Left lung (tissue), 10 donors: Measurements from ENCODE around the gene SLC9C1. TPM values are rescaled to one million over a fixed set of nuclear protein-coding genes. Genes with fewer than 3 reads are reported as not detected.

ENCODE experiments used
- ATAC-seq: fragments of 200-7000 bp; cut with Tn5 transposase; one replicate; pipeline ENCODE4 v1.9.1; 2020; ENCODE audit warnings: moderate library complexity
- DNase-seq, 4 donors: peaks; one replicate each; pipeline ENCODE4 v3.0.0-alpha.2; 2013 to 2020
- H3K27ac ChIP-seq, 2 donors: fragments of 200-600 bp; sonication (generic) in 1 of 2; one replicate each; pipeline versions ENCODE4 v1.5.0 to v1.8.0; 2020 to 2021
- H3K27me3 ChIP-seq, 2 donors: fragments of 200-600 bp; sonication (generic) in 1 of 2; one replicate each; pipeline versions ENCODE4 v1.5.0 to v1.8.0; 2020 to 2021
- H3K36me3 ChIP-seq, 2 donors: fragments of 200-600 bp; sonication (generic) in 1 of 2; one replicate each; pipeline versions ENCODE4 v1.5.0 to v1.8.0; 2020 to 2021
- H3K4me1 ChIP-seq, 2 donors: fragments of 200-600 bp; one replicate each; pipeline ENCODE4 v1.8.0; 2021
- H3K4me3 ChIP-seq, 2 donors: fragments of 200-600 bp; sonication (generic) in 1 of 2; one replicate each; pipeline versions ENCODE4 v1.5.0 to v1.8.0; 2020 to 2021; ENCODE audit warnings: mild to moderate bottlenecking in 1 of 2
- H3K9me3 ChIP-seq, 2 donors: fragments of 200-600 bp; sonication (generic) in 1 of 2; one replicate each; pipeline versions ENCODE4 v1.5.0 to v1.8.0; 2020 to 2021
- CTCF ChIP-seq, 2 donors: fragments of 200-600 bp; sonication (generic) in 1 of 2; IDR thresholded peaks; one replicate each; pipeline versions ENCODE4 v1.5.0 to v1.8.0; 2021; ENCODE audit warnings: antibody characterized with exemption in 2 of 2
- intact Hi-C, 2 donors: fragments of 100-400 bp; cut with DNase I; formaldehyde crosslinking; loops; one replicate each; pipeline versions ENCODE4 v1.11.2 to v1.14.2; 2022
- polyA plus RNA-seq, 6 donors: library from polyadenylated mRNA; unstranded; fragments of 120-200 nt; gene quantifications; one replicate each; pipeline ENCODE4 v1.2.1, GENCODE V29; 2013; ENCODE audit not compliant: insufficient read length in 6 of 6
- total RNA-seq, 2 donors: library from RNA; stranded (reverse); fragmentation: NEBNext Ultra II Directional; extraction: Animal tissue kit (Norgen Biotek cat#: 25700); gene quantifications; one replicate each; pipeline ENCODE4 v1.2.1, GENCODE V29; 2021
- donor health status: DM: no; HTN: yes; CAD: no.
- donor health status: DM: no; HTN: no; CAD: no.

The SLC9C1 gene
- total and polyA plus RNA-seq, 8 donors, result 0.20 to 1.3 (median 0.61) TPM; not detected in 1

GRCh38 chr3:112127522-112128494 lies 166.2 kb downstream of the SLC9C1 start:
- H3K4me3 ChIP-seq, result no peak overlapping the region
- peaks cover 0 to 7% of the 10 kb centered on the region in 2 donors for H3K4me1 ChIP-seq
- intact Hi-C loops, result no loop called here
- H3K27me3 ChIP-seq, result no peaks in the 10 kb centered on the region
- TF ChIP-seq CTCF (IDR thresholded peaks at IDR 0.05), result no peak
- H3K9me3 ChIP-seq, result no peaks in the 10 kb centered on the region
- H3K36me3 ChIP-seq, result peaks cover 0 to 10% of the 10 kb centered on the region in 2 donors
- DNase-seq (no peak), ATAC-seq (no peak)
- no peak overlapping the region for H3K27ac ChIP-seq

DNA sequence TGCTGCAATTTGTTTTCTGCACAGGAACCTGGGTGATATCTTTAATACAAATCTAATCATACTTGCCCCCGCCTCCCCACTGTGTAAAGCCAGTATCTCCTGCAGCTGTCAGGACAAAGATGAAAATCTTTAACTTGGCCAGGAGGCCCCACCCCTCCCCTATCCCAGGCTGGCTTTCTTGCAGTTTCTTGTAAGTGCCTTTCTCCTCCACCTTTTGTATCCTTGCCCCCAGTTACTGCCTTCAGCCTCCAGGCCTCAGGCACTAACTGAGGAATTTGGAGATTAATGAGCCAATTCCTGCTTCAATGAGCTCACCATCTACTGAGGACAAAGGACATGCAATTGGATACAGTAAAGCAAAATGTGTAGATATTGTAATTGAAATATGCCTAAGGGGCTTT lies 167.5 kb downstream of the SLC9C1 start:
- Histone ChIP-seq H3K4me1 (peaks cover 0 to 7% of the 10 kb centered on the region in 2 donors), H3K36me3 (peaks cover 0 to 12% of the 10 kb centered on the region in 2 donors), H3K4me3 (no peak overlapping the region), H3K9me3 (no peaks in the 10 kb centered on the region), H3K27me3 (no peaks in the 10 kb centered on the region), H3K27ac (no peak overlapping the region)
- ATAC-seq (no peak), DNase-seq (no peak)
- TF ChIP-seq CTCF (IDR thresholded peaks at IDR 0.05), result no peak
- intact Hi-C loops, result no loop called here

GRCh38 chr3:112124907-112125607 lies 169.0 kb downstream of the SLC9C1 start:
- intact Hi-C loops, result no loop called here
- Histone ChIP-seq H3K27ac (no peak overlapping the region), H3K36me3 (peaks cover 0 to 12% of the 10 kb centered on the region in 2 donors), H3K27me3 (no peaks in the 10 kb centered on the region), H3K4me1 (peaks cover 0 to 7% of the 10 kb centered on the region in 2 donors), H3K9me3 (no peaks in the 10 kb centered on the region), H3K4me3 (no peak overlapping the region)
- no peak for DNase-seq
- TF ChIP-seq CTCF (IDR thresholded peaks at IDR 0.05), result no peak
- no peak for ATAC-seq

DNA sequence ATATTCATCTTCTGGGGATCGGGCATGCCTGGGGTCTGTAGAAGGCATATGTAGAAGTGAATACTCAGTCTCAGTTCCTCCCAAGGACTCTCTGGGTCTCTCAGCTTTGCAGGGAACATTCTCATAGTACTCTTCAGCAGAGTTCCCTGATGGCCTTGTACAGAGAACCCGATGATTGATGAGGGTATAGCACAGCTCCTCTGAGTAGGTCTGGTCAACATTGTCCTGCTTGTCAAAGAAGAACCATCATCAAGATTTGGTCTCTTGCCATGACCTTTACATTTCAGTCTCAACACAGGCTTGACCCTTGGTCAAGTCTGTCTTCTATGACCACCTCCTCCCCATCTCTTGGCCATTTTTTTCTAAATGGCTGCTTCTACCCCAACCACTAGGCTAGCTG lies 170.5 kb downstream of the SLC9C1 start:
- Histone ChIP-seq H3K27ac (no peak overlapping the region), H3K27me3 (no peaks in the 10 kb centered on the region), H3K4me1 (peaks cover 0 to 7% of the 10 kb centered on the region in 2 donors), H3K4me3 (no peak overlapping the region), H3K36me3 (peaks cover 0 to 12% of the 10 kb centered on the region in 2 donors), H3K9me3 (no peaks in the 10 kb centered on the region)
- intact Hi-C loops, result no loop called here
- no peak for ATAC-seq
- DNase-seq, result no peak
- TF ChIP-seq CTCF (IDR thresholded peaks at IDR 0.05), result no peak

DNA sequence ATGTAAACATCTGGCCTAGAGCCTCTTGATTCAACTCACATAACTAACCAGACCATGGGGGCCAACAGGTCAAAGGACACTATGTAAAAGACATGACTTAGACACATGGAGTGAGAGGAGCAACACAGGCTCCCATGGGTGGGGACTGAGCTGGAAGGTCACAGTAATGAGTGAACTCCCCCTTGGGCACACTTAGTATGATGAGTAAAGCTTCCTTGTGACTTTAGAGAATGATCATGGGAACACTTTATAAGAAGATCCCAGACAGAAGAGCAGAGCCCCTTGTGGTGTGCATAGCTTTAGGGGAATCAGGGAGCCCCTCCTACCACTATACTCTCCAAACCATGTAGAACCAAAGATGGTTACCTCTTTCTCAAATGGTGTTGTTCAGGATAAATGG lies 171.1 kb downstream of the SLC9C1 start:
- intact Hi-C loops, result no loop called here
- no peak for TF ChIP-seq CTCF (IDR thresholded peaks at IDR 0.05)
- Histone ChIP-seq H3K4me3 (no peak overlapping the region), H3K9me3 (no peaks in the 10 kb centered on the region), H3K27me3 (no peaks in the 10 kb centered on the region), H3K4me1 (peaks cover 0 to 10% of the 10 kb centered on the region in 2 donors), H3K27ac (no peak overlapping the region), H3K36me3 (peaks cover 0 to 12% of the 10 kb centered on the region in 2 donors)
- DNase-seq, result no peak
- ATAC-seq, result no peak
